GM18870 (cell line): Measurements from ENCODE around the gene ZNF598.
"Not testable (repeated sequence)": the region's sequence is repeated elsewhere in the genome, so short reads cannot be mapped to it uniquely, and the experiment has no call there.

Experiments
- ATAC-seq: cut with Tn5 transposase; IDR thresholded peaks from one replicate; pipeline ENCODE4 v1.9.1; 2021; ENCODE audit warnings: moderate library complexity; ENCODE audit not compliant: unreplicated experiment

The ZNF598 gene

GRCh38 chr16:1960665-1961630 is 48.7 kb downstream of the ZNF598 start:
- ATAC-seq, result no peak

- ATAC-seq, result peak; percentile 41
These were observed 50.2 kb downstream of the ZNF598 start, which contains the start of gene NDUFB10 for GRCh38 chr16:1959269-1960039. NDUFB10 (plus strand) TSS chr16:1959538; CDS start chr16:1959625, 87 bp downstream.

- ATAC-seq, result no peak
These were observed 50.8 kb downstream of the ZNF598 start for GRCh38 chr16:1958715-1959268.

DNA sequence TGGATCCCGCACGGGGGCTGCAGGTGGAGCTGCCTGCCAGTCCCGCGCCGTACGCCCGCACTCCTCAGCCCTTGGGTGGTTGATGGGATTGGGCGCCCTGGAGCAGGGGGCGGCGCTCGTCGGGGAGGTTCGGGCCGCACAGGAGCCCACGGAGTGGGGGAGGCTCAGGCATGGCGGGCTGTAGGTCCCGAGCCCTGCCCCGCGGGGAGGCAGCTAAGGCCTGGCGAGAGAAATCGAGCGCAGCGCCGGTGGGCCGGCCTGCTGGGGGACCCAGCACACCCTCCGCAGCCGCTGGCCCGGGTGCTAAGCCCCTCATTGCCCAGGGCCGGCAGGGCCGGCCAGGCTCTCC is 51.5 kb downstream of the ZNF598 start:
- ATAC-seq, result not testable (repeated sequence)

DNA sequence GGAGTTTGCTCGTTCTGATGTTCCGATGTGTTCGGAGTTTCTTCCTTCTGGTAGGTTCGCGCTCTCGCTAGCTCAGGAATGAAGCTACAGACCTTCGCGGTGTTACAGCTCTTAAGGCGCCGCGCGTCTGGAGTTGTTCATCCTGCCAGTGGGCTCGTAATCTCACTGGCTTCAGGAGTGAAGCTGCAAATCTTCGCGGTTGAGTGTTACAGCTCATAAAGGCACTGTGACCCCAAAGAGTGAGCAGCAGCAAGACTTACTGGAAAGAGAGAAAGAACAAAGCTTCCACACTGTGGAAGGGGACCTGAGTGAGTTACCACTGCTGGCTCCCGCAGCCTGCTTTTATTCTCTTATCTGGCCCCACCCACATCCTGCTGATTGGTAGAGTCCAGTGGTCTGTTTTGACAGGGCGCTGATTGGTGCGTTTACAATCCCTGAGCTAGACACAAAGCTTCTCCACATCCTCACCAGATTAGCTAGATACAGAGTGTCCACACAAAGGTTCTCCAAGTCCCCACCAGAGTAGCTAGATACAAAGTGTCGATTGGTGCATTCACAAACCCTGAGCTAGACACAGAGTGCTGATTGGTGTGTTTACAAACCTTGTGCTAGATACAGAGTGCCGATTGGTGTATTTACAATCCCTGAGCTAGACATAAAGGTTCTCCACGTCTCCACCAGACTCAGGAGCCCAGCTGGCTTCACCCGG is 52.0 kb downstream of the ZNF598 start:
- ATAC-seq, result not testable (repeated sequence)

- ATAC-seq, result no peak
These were observed 55.9 kb downstream of the ZNF598 start for GRCh38 chr16:1953734-1954133.

DNA sequence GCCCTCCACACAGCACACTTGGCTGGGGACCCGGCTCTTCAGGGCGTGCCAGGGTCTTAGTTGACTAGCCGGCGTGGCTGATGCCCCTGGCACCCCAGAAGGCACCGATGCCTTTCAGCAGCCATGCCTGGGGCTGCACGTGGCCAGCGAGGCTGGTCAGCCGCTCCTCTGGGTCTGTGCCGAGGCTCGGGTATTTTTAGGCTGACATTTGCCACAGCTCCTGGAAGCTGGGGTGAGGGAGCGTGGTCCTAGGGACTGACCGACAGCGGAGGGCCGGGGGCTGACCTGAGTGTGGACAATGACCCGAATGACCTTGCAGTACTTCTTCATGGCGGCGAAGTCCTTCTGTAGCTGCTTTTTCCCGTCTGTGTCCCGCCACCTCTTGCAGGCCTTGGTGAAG is 59.1 kb downstream of the ZNF598 start:
- no peak for ATAC-seq

DNA sequence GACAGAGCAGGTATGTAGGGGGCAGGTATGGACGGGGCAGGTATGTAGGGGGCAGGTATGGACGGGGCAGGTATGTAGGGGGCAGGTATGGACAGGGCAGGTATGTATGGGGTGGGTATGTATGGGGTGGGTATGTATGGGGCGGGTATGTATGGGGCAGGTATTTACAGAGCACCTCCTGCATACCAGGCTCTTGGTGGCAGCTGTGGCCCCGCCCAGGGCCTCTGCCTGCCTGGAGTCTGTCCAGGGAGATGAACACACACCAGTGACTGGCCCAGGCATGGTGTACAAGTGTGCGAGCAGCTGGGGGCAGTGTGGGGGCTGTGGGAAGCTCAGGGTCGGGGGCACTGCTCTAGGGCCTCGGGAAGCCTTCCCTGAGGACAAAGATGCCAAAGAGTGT is 59.6 kb downstream of the ZNF598 start:
- no peak for ATAC-seq

- ATAC-seq, result no peak
These were observed 60.1 kb downstream of the ZNF598 start for GRCh38 chr16:1949507-1949906.
